Effector memory CD4-positive, alpha-beta T cell (primary cell): ENCODE measurements around the gene HTRA1.

Experiments used
- DNase-seq, 3 donors: peaks; one replicate each; pipeline ENCODE4 v3.0.0-alpha.2; 2020
- H3K27ac ChIP-seq: 2 replicates; pipeline ENCODE4 v1.7.0; 2013; ENCODE audit warnings: mild to moderate bottlenecking, low read length, moderate library complexity; ENCODE audit not compliant: insufficient read depth, poor library complexity, severe bottlenecking
- H3K27me3 ChIP-seq: replicated peaks from 2 replicates; pipeline ENCODE4 v1.7.0; 2013; ENCODE audit warnings: mild to moderate bottlenecking, low read length; ENCODE audit not compliant: insufficient read depth, control insufficient read depth, poor library complexity, severe bottlenecking
- H3K36me3 ChIP-seq: 2 replicates; pipeline ENCODE4 v1.7.0; 2013; ENCODE audit warnings: mild to moderate bottlenecking, low read length, moderate library complexity; ENCODE audit not compliant: control insufficient read depth, insufficient read depth
- H3K4me1 ChIP-seq: 2 replicates; pipeline ENCODE4 v1.7.0; 2013; ENCODE audit warnings: low read length, mild to moderate bottlenecking; ENCODE audit not compliant: control insufficient read depth, insufficient read depth, poor library complexity, severe bottlenecking
- H3K4me3 ChIP-seq: 2 replicates; pipeline ENCODE4 v1.7.0; 2013; ENCODE audit warnings: low read length, low read depth, mild to moderate bottlenecking; ENCODE audit not compliant: insufficient read depth, poor library complexity, severe bottlenecking
- H3K9me3 ChIP-seq: 2 replicates; pipeline ENCODE4 v1.7.0; 2013; ENCODE audit warnings: mild to moderate bottlenecking, low read length, moderate library complexity; ENCODE audit not compliant: control insufficient read depth

HTRA1 gene

GRCh38 chr10:122559228-122559627 is 97.9 kb downstream of the HTRA1 start:
- Histone ChIP-seq H3K27ac (no peak overlapping the region), H3K36me3 (no peaks in the 10 kb centered on the region), H3K27me3 (no peaks in the 10 kb centered on the region), H3K4me3 (no peak overlapping the region), H3K9me3 (no peaks in the 10 kb centered on the region), H3K4me1 (peaks cover 12% of the 10 kb centered on the region)
- DNase-seq: no peak

- no peak for DNase-seq
- no peak within 1 kb of the TSS for H3K27ac ChIP-seq
- no peak within 1 kb of the TSS for H3K4me3 ChIP-seq
- H3K4me1 ChIP-seq: peaks cover 12% of the 10 kb centered on the region
- H3K9me3 ChIP-seq: no peaks in the 10 kb centered on the region
- no peaks in the 10 kb centered on the region for H3K36me3 ChIP-seq
- no peaks in the 10 kb centered on the region for H3K27me3 ChIP-seq
Measured at GRCh38 chr10:122560279-122560804, 99.0 kb downstream of the HTRA1 start, which contains the start of gene DMBT1. DMBT1 (plus strand) TSS chr10:122560754; CDS start chr10:122560771, 17 bp downstream.

DNA sequence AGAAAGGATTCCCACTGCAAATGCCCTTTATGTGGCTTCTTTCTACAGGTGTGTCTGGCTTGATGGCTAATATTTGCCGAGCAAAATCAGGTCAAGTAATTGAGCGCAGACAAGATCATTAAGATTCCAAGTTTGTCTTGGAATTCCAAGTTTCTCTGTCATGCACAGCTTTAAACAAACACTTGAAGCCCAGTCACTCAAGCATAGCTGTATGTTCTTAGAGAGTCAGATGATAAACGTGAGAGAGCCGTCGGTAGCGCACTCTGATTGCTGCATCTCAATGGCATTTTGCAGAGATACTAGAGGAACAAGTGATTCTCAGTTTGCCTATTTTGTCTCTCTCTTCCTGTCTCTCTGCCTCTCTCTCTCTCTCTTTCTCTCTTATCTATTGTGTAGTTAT is 99.9 kb downstream of the HTRA1 start:
- Histone ChIP-seq H3K36me3 (no peaks in the 10 kb centered on the region), H3K4me1 (peaks cover 12% of the 10 kb centered on the region), H3K4me3 (no peak overlapping the region), H3K27me3 (no peaks in the 10 kb centered on the region), H3K27ac (no peak overlapping the region), H3K9me3 (no peaks in the 10 kb centered on the region)
- no peak for DNase-seq

DNA sequence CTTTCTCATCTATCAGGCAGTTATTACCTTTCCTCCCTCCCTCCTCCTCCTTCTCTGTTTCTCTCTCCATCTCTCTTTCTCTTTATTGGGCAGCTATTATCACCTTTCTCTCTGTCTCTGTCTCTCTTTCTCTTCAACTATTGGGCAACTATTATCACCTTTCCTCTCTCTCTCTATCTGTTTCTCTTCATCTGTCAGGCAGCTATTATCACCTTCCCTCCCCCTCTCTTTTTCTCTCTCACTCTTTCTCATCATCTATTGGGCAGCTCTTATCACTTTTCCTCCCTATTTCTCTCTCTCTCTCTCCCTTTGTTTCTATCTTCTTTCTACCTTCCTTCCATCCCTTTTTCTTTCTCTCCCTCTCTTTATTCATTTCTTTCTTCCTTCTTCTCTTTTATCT is 100.4 kb downstream of the HTRA1 start:
- no peaks in the 10 kb centered on the region for H3K27me3 ChIP-seq
- no peak overlapping the region for H3K4me3 ChIP-seq
- H3K4me1 ChIP-seq: peaks cover 12% of the 10 kb centered on the region
- no peaks in the 10 kb centered on the region for H3K36me3 ChIP-seq
- no peaks in the 10 kb centered on the region for H3K9me3 ChIP-seq
- no peak overlapping the region for H3K27ac ChIP-seq
- no peak for DNase-seq
